Measurements from ENCODE around the gene CYFIP2. TPM values are rescaled to one million over a fixed set of nuclear protein-coding genes. Genes with fewer than 3 reads are reported as not detected.

Gene CYFIP2
- total RNA-seq, 2 donors from 2014 or later: 25.5 to 36.0 TPM

DNA sequence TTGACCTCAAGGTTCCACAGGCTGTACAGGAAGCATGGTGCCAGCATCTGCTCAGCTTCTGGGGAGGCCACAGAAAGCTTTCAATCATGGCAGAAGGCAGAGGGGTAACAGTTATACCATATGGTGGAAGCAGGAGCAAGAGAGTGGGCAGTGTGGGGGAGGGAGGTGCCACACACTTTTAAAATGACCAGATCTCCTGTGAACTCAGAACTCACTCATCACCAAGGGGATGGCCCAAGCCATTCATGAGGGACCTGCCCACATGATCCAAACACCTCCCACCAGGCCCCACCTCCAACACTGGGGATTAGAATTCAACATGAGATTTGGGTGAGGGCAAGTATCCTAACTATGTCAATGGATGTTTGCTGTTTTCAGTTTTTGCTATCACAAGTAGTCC lies 16.2 kb downstream of the CYFIP2 start:
- intact Hi-C loops (cut with DNase I, micrococcal nuclease): no loop called here
- DNase-seq: no peak

DNA sequence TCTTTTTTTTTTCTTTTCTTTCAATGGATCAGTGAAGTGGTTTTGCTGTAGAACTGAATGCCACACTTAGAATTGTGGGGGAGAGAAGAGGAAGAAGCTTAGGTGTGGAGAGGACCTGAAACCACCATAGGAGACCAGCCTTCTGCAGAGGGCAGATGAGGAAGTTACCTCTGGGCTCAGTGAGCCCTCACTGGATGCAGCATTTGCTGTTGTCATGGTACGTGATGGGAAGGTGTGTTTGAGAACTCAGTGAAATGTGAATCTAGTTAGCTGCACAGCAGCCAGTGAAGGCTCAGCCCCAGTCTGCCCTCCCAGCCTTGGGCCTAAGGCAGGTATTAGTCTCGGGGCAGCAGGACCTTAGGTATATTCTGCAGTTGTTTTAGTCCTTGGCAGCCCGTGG lies 17.5 kb downstream of the CYFIP2 start:
- DNase-seq (no peak), ATAC-seq (no peak)
- intact Hi-C loops (cut with DNase I, micrococcal nuclease): no loop called here

More for the DNA sequence above, 16.2 kb downstream of the CYFIP2 start:
- ATAC-seq: no peak

DNA sequence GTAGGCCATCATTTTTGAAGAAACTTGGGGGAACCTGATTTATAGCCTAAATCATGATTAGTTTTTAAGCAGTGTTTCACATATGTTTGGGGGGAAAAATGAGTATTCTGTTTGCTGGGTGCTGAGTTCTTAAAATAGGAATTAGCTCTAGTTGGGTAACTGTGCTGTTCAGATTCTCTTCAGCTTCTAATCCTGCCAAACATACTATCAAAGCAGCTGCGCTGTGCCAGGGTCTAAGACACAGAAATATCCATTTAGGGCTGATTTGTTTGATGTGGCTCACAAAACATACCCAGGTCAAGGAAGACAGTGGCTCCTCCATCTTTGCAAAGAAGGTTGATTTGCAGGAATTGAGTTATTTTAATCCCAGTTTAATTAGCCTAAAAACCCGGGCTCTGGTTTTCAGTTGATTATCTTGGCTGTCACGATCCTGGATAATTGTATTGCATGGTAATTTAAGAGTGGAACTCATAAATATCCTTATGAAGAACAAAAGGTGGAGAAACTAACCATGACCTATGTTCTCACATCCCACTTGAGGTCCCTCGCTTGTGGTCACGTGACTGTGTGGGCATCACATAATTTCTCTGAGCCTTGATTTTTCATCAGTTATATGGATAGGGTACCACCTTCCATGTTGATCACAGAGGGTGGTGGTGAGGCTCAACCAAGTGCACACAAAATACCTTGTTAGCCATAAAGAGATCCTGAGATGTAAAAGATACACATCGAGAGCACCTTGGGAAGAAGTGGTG lies 18.7 kb downstream of the CYFIP2 start:
- no peak for ATAC-seq

DNA sequence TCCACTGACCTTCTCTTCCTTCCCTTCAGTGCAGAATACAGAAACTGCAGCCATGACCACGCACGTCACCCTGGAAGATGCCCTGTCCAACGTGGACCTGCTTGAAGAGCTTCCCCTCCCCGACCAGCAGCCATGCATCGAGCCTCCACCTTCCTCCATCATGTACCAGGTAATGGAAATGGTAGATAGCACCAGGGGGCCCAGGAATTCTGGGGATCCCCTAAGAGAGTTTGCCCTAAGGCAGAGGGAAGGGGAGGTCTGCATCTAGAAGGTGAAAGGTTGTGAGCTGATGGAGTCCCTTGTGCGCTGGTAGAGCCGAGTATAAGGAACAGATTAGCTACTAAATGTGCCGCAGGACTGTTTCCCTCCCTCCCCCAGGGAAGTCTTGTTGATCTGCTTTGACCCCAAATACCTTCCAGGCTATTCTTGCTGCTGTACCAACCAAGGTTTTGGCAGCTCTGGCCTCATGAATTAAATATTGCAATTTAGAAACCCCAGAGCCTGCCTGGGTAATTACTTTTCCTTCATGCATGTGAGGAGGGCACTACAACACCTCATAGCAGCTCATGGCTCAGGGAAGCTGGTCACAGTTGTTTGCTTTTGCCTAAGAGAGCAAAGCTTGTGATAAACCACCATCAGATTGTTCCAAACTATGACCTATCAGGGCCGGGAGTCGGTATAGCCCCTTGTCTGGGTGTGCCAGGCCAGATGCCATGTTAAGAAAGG lies 19.6 kb downstream of the CYFIP2 start:
- intact Hi-C loops (cut with DNase I, micrococcal nuclease): no loop called here
- ATAC-seq (no peak), DNase-seq (no peak)

More for the DNA sequence above, 18.7 kb downstream of the CYFIP2 start:
- no peak for DNase-seq
- intact Hi-C loops (cut with DNase I, micrococcal nuclease): no loop called here

DNA sequence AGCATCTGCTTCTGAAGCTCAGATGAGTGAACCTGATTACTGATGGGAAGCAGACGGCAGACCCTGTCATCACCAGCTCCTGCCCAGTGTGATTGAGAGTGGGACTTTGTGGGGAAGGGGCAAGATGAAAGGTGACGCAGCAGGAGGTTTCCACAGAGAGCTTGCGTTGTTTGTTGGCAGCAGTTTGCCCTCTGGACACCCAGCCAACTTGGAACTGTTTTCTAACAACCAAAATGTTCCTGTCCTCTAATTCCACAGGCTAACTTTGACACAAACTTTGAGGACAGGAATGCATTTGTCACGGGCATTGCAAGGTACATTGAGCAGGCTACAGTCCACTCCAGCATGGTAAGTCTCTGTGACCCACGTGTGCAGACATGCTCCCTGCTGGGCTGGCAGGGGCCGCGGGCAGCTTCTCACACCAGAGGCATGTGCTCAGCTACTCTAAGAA lies 20.9 kb downstream of the CYFIP2 start:
- DNase-seq (no peak), ATAC-seq (no peak)
- intact Hi-C loops (cut with DNase I, micrococcal nuclease): no loop called here

GRCh38 chr5:157288405-157289163 lies 22.7 kb downstream of the CYFIP2 start:
- ATAC-seq (no peak), DNase-seq (no peak)

GRCh38 chr5:157289164-157289819 lies 23.4 kb downstream of the CYFIP2 start:
- intact Hi-C loops (cut with DNase I, micrococcal nuclease): no loop called here
- DNase-seq (no peak), ATAC-seq (no peak)

More at GRCh38 chr5:157288405-157289163, 22.7 kb downstream of the CYFIP2 start:
- intact Hi-C loops (cut with DNase I, micrococcal nuclease): no loop called here

DNA sequence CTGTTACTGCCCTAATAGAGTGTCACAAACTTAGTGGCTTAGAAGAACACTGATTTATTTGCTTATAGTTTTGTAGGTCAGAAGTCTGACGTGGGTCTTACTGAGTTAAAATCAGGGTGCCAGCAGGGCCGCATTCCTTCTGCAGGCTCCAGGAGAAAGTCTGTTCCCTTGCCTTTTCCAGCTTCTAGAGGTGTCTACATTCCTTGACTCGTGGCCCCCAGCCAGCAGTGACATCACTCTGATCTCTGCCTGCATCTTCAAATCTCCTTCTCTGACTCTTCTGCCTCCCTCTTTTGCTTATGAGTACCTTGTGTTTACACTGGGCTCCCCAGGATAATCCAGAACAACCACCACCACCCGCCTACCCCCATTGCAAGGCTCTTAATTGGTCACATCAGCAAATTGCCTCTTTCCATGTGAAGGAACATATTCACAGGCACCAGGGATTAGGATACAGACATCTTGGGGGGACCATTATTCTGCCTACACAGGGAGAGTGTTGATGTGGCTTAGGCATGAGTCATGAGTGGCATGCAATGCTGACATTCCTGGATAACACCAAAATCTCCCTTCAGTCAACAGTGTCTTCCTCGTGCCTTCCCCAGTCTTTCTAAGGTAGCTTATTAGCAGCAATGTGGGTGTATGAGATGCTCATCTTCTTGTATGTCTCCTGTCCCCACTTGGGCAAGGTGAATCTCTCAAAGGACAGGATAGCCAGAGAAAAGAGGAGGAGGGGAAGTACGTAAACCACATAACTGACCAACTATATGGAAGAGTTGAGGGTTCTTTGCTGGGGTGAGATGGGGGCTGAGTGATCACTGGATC lies 24.4 kb downstream of the CYFIP2 start:
- intact Hi-C loops (cut with DNase I, micrococcal nuclease): no loop called here
- no peak for DNase-seq
- no peak for ATAC-seq

DNA sequence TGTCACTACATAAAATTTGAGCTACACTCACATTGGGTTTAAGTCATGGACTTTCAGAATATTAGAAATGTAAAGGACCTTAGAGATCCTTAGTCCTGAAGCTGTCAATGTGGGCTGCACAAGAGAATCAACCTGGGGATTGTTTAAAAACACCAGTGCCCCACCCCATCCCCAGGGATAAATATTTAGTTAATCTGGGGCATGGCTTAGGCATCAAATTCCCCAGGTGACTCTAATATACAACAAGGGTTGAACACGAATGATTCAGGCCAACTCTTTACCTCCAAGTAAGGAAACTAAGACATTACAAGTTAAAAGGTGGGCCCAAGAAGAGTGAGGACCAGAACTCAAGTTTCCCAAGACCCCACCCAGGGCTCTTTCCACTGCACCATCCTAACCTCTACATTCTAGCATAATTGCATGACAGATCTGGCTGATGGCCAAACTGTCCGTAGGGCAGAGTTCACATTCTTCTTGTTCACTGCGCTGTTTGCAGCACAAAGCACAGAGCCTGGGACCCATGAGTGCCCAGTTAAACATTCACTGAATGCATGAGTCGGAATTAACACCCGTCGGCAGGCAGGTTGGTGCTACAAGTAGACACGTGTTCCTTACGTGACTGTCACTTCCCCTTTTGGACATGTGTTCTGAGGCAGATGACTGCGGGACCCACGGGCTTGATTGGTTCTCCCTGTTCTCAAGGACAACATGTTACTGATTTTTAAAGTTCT lies 25.2 kb downstream of the CYFIP2 start:
- peak; percentile 99 for ATAC-seq
- intact Hi-C loops (cut with DNase I, micrococcal nuclease): no loop called here

DNA sequence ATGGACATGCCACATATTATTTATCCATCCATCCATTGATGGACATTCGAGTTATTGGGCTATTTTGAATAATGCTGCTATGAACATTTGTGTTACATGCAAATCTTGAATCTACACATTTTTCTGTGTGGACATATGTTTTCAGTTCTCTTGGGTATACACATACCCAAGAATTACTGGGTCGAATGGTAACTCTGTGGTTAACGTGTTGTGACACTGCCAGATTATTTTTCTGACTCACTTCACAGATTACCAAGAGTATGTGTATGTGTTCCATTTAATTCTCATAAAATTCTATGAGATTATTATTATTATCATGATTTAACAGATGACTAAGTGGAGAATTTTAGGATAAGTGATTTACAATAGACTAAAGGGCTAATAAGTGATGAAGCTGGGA lies 26.7 kb downstream of the CYFIP2 start:
- ATAC-seq (no peak), DNase-seq (no peak)
- intact Hi-C loops (cut with DNase I, micrococcal nuclease): no loop called here

More for the DNA sequence above, 25.2 kb downstream of the CYFIP2 start:
- DNase-seq: peak; percentile 72 to 73

- intact Hi-C loops (cut with DNase I, micrococcal nuclease): no loop called here
- no peak for DNase-seq
- no peak for ATAC-seq
Measured at GRCh38 chr5:157294407-157295091, 28.6 kb downstream of the CYFIP2 start.

GRCh38 chr5:157295247-157295646 lies 29.3 kb downstream of the CYFIP2 start:
- DNase-seq (no peak), ATAC-seq (peak; percentile 26)
- intact Hi-C loops (cut with DNase I, micrococcal nuclease): no loop called here

DNA sequence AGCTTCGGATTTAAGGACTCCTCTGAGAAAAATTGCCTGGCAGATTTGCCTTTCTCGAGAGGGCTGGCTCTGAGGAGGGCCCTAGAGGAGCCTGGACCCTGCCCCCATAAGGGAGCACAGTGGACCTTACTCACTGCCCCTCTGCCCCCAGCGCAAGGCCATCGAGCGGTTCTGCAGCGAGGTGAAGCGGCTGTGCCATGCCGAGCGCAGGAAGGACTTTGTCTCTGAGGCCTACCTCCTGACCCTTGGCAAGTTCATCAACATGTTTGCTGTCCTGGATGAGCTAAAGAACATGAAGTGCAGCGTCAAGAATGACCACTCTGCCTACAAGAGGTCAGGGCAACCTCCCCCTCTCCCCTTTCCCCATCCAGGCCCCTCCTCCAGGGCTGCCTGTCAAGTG lies 34.6 kb downstream of the CYFIP2 start:
- ATAC-seq (no peak), DNase-seq (no peak)
- intact Hi-C loops (cut with DNase I, micrococcal nuclease): no loop called here

GRCh38 chr5:157301066-157301465 lies 35.1 kb downstream of the CYFIP2 start:
- intact Hi-C loops (cut with DNase I, micrococcal nuclease): no loop called here
- DNase-seq (no peak), ATAC-seq (no peak)

DNA sequence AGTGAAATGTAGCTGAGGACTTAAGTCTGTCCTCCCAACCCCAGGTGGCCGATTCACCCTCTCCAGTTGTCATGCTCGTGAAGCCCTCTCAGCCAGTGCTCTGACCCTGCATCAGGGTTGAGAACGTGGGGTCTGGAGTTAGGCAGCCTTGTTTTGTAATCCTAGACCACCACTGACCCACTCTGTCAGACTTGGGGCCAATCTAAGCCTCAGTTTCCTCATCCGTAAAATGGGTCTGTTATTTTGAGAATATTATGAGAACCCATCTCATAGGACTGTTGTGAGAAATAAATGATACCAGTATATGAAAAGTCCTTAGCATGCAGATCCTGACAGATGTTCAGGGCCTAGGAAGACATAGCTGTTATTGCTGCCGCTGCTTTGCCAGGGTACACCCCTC lies 37.1 kb downstream of the CYFIP2 start:
- intact Hi-C loops (cut with DNase I, micrococcal nuclease): no loop called here
- DNase-seq (no peak), ATAC-seq (no peak)

- DNase-seq (no peak), ATAC-seq (no peak)
- intact Hi-C loops (cut with DNase I, micrococcal nuclease): no loop called here
Measured at GRCh38 chr5:157303667-157304327, 37.9 kb downstream of the CYFIP2 start.

DNA sequence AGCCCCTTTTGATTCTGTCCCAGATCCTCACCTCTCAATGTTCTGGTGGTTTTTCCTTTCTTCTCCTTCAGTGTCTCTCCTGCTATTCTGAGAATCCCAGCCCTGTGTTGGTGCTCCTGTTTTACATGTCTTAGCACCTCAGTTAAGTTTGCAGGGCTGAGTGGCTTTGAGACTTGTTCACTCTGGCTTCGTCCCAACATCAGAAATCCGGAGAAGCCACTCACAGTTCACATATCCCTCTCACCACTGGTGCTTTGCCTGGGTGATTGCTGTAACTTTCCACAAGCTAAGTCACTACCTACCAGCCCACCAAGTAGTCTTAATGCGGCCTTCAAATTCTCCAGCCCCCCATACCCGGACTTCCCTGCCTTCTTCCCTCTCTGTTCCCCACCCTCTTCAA lies 40.2 kb downstream of the CYFIP2 start:
- no peak for ATAC-seq
- intact Hi-C loops (cut with DNase I, micrococcal nuclease): no loop called here
- no peak for DNase-seq
